GM21619 (cell line): ENCODE results near the gene TREH.

Source experiments
- ATAC-seq: cut with Tn5 transposase; IDR thresholded peaks from one replicate; pipeline ENCODE4 v1.9.1; 2021; ENCODE audit not compliant: unreplicated experiment

Gene TREH

DNA sequence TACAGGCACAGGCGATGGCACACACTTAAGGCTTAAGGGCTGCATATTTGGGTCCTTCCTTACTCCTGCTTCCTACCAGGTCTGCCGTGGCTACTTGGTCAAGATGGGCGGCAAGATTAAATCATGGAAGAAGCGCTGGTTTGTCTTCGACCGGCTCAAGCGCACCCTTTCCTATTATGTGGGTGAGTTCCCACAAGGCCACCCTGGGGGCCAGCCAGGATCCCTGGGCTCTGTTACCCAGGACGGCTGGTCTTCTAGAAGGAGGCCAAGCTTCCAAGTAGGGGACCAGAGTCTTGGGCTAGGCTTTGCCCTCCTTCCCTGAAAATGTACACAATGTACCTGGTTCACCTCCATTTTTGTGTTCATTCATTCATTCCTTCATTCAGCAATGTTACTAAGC lies 29.1 kb downstream of the TREH start:
- ATAC-seq: no peak

DNA sequence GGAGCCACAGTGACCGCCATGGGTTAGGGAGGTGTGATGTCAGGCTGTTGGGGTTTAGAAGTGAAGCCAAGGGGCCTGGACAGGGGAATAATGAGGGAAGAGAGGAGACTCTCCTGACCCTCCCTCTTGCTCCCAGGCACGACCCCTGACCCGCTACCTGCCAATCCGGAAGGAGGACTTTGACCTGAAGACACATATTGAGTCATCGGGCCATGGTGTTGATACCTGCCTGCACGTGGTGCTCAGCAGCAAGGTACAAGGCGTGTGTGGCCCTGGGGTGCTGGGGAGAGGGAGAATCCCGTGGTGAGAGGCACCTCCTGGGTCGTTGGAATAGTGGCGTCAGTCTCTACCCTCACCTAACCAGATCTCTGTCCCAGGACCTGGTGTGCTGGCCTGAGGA lies 29.5 kb downstream of the TREH start:
- ATAC-seq: no peak

DNA sequence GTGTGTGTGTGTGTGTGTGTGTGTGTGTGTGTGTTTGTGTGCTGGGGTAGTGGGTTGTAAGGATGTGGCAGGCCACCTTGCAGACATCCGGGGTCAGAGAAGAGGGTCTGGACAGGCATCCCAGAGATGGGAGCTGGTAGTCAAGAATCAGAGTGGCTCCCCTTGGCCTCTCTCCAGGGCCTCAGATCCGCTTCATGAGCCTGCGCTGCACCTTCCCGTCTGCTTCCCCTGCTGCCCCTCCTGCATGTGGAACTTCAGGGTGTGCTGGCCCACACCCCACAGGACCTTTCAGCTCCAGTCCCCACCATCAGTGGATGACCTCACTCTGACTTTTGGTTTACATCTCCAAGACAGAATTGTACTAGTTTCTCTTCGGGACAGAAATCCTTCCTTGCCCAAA lies 31.2 kb downstream of the TREH start:
- no peak for ATAC-seq

DNA sequence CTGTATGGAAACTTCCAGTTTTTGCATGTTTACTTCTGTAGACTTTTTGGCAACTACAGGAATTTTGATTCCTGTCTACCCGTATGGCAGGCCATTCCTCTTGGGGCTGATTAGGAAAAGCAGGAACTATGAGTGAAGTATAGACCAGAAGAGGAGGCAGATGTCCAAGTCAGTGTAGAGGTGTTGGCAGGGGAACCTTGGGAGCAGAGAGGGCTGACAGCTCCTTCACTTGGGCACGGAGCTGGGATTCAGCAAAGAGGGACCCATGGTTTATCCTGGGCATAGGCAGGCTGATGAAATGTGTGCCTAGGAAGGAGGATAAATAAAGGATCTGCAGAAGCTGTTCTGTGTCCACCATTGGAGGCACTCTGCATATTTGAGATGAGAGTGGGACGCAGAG lies 33.1 kb downstream of the TREH start:
- ATAC-seq: no peak

- ATAC-seq: no peak
Observed at GRCh38 chr11:118645066-118645715, 34.3 kb downstream of the TREH start.

DNA sequence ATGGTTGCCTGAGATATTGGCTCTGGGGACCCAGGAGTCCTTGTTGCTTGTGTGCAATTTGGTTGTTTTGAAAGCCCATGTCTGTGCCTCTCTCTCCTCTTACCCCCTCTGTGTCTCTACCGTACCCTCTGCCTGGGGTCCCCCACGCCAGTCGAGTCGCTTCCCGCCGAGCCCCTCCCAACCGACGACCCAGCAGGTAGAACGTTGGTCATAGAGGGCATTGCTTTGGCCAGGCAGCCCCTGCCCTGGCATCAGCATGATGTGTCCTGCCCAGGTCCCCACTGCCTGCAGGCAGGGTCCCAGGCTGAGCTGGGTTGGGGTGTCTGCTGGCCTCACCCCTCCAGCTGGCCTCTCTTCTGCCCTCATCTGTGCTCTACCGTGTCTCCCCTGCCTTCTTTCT lies 35.0 kb downstream of the TREH start:
- no peak for ATAC-seq

DNA sequence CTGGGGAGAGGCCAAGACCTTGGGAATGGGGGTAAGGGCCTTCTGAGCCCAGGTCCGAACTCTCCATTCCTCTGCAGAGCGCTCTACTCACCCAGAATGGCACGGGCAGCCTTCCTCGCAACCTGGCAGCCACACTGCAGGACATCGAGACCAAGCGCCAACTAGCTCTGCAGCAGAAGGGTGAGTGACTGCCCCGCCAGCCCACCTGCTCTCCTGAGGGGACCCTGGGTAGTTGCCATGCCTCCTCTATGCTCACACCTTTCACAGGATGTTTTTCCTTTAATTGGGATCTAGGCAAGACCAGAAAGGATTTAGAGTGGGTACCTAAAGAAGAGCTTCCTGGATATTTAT lies 35.5 kb downstream of the TREH start:
- no peak for ATAC-seq

DNA sequence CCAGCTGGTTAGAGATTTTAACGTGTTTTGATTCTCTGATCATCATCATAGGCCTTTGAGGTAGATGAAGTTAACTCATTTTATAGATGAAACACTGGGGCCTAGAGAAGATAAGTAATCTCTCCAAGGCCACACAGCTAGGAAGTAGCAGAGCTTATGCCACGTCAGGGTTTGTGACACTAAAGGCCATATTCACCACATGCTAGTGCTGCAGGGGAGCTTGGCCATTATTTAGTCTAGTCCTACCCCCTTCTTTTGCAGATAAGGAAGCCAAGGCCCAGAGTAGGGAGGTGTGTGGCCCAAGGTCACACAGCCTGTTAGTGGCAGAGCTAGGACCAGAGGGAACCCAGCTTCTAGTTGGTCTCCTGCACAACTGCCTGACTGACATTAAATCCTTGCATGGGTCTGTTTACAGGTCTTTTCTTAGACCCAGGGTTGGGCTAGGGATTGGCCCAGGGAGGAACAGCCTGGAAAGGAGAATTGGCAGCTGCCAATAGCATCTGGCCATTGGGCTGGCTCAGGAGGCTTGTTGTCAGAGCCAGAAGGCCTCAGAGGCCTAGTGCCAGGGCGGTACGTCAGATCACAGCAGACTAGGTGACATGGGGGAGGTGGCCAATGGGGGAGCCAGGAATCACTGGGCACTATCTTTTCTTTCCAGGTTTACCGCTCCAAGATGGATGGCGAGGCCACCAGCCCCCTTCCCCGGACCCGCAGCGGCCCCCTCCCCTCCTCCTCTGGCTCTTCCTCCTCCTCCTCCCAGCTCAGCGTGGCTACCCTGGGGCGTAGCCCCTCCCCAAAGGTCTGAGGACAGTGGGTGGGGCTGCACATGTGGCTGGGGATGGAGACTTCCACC lies 36.1 kb downstream of the TREH start:
- ATAC-seq: no peak

DNA sequence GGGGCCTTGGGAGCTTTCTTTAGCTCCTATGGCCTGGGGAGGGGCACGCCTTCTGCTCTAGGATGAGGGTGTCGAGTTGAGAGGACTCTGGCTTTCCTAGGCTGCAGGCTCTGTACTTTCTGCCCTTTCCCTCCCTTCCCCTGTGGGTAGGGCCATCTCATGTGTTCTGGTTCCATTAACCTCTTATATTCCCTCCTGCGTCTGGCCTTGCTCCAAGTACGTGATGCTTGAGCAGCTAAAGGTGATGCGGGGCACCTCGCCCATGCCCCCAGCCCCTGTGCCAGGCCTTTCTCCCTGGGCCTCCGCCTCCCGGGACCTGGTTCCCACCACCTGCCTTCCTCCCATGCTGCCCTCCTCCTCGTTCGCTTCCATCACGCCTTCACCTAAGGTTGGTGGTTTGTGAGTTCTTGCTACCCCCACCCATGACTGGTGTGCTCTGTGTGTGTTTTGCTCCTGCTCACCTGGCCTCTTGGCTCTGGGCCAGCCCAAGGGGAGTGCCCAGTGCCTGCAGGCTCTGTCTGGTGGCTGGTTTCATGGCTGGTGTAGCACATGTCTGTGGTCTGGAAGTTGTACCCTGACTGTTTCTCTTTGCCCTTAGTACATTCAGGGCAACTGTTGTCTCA lies 37.9 kb downstream of the TREH start:
- ATAC-seq: no peak

- no peak for ATAC-seq
Observed at GRCh38 chr11:118640332-118641154, 38.9 kb downstream of the TREH start.

DNA sequence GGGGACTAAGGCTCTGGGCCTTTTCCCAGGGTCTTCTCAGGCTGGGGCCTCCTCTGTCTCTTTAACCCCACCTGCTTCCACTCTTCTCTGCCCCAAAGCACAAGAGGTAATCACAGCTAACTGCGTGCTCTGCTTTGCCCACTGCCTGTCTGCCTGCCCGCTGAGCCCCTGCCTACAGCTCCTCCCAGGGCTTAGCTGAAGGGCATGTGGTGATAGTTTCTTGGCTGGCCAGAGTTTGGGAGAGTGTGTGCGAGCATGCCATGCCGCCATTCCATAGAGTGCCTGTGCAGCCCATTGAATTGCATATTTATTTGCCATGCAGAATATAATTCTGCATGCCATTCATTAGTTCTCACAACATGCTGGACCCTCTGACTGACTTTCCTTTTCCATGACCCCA lies 39.6 kb downstream of the TREH start:
- no peak for ATAC-seq

DNA sequence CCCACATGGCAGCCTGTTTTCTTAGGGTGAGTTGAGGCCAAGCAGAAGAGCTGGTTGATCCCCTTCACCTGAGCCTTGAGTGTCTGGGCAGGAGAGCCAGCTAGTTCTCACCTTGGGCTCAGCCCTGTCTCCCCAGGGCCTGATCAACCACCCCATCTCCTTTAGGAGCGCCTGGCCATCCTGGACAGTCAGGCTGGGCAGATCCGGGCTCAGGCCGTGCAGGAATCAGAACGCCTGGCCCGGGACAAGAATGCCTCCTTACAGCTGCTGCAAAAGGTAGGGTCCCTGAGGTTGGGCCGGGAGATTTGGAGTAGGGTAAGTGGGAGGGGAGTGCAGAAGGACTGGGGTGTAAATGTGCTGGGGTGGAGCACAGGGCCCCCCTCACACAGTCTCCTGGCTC lies 40.7 kb downstream of the TREH start:
- no peak for ATAC-seq

GRCh38 chr11:118636569-118637290 lies 42.7 kb downstream of the TREH start:
- ATAC-seq: no peak

DNA sequence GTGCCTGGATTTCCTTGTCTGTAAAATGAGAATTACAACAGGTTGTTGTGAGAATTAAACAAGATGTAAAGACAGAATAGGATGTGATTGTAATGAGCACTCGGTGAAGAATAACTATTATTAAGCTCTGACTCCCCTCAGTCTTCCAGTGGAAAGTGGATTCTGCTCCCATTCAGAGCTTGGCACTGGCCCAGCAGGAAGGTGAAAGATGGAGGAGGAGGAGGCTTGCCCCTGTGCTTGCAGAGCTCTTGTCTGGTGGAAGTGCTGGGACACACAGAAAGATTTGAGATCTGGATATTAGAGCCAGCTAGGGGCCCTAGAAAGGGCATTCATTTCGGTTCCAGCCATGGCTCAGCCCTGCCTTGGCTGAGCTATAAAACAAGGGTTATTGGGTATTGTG lies 43.8 kb downstream of the TREH start:
- no peak for ATAC-seq

DNA sequence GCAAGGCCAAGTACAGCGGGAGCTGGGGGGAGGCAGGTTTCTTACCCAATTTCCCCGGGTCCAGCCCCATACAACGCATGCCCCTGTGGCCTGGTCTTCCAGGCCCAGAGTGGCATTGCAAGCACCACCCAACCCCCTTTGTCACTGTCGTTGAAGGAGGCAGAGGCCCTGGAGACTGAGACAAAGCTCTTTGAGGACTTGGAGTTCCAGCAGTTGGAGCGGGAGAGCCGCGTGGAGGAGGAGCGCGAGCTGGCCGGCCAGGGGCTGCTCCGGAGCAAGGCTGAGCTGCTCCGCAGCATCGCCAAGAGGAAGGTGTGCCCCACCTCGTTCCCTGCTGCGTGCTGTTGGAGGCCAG lies 44.2 kb downstream of the TREH start:
- ATAC-seq: no peak

GRCh38 chr11:118634431-118635236 lies 44.8 kb downstream of the TREH start:
- ATAC-seq: no peak

GRCh38 chr11:118633979-118634378 lies 45.5 kb downstream of the TREH start:
- ATAC-seq: no peak

DNA sequence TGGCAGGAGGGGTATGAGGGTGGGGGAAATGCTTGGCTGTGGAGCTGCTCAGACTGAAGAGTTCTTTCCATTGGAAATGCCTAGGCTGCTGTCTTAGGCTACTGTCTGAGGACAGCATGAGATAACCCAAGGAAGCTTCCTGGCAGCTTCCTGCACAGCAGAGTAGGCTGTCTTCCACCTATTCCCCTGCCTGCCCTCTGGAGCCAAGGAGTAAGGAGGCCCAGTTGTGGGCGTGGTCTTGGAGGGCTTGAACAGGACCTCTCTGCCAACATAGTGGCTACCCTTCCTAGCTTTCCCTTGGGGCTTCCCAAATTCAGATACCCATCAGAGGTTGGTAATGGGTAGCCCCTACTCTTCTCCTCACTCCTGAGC lies 46.1 kb downstream of the TREH start:
- no peak for ATAC-seq

DNA sequence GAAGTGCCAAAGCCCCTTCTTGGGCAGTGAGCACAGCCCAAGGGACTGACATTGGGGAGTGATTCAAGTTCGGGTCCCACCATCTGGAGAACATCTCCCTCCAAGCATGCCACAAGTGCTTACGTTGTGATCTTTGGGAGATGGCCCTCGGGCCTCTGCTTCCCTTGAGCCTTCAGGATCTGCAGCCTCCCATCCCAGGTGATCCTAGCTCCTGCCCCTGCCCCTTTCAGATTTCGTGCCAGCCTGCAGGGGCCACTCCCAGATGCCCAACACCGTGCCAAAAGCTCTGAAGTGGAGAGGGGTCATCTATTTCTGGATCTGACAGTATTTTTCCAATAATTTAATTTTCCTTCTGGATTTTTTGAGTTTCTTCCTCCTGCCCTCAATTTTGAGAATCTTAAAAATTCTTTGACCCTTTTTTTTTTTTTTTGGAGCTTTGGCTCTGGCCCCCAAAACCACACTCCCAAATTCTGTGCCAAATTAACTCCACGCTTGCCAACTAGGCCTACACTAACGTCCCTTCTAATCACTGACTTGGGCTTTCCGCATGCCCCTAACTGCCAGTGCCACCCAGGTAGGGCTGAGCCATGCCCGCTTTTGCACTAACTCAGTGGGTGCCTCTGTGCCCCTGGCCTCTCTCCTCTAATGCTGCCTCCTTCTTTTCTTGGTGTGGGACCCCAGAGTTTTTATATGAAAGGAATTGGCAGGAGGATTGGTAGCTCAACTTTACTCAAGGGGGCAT lies 46.7 kb downstream of the TREH start:
- no peak for ATAC-seq
